ENCODE data around the gene HADH. TPM values are rescaled to one million over a fixed set of nuclear protein-coding genes. Genes with fewer than 3 reads are reported as not detected.

Gene HADH
- total and polyA plus RNA-seq, 2 donors = 25.7 to 41.2 TPM

- DNase-seq (ENCODE audit: low read depth in 6 of 9, low spot score in 9 of 9) = peak in 5 of 9 donors; percentile 15 to 63 (median 31)
- no peaks in the 10 kb centered on the region for H3K27me3 ChIP-seq (ENCODE audit: control insufficient read depth in 2 of 2, insufficient read depth in 1 of 2, low read length in 1 of 2)
- peak overlapping the region; percentile 25 to 50 for H3K27ac ChIP-seq (ENCODE audit: low read depth in 1 of 2, low read length in 1 of 2)
- H3K4me1 ChIP-seq (ENCODE audit: control insufficient read depth in 2 of 2, insufficient read depth in 2 of 2, low read length in 2 of 2) = peaks cover 19 to 46% of the 10 kb centered on the region in 2 donors
- H3K36me3 ChIP-seq (ENCODE audit: control insufficient read depth in 2 of 2, insufficient read depth in 2 of 2, low read length in 1 of 2) = peaks cover 63 to 96% of the 10 kb centered on the region in 2 donors
- H3K4me3 ChIP-seq (ENCODE audit: low read length in 2 of 2) = no peak overlapping the region
- no peaks in the 10 kb centered on the region for H3K9me3 ChIP-seq (ENCODE audit: control insufficient read depth in 2 of 2, insufficient read depth in 1 of 2, low read length in 1 of 2)
- 34% methylated on average over 5 of the region's 5 CpGs for WGBS
Observed at GRCh38 chr4:108078024-108078733, 88.5 kb downstream of the HADH start.

GRCh38 chr4:108080747-108081146 lies 91.1 kb downstream of the HADH start:
- H3K4me3 ChIP-seq (ENCODE audit: low read length in 2 of 2) = no peak overlapping the region
- WGBS = 91% methylated on average over 10 of the region's 10 CpGs
- H3K4me1 ChIP-seq (ENCODE audit: control insufficient read depth in 2 of 2, insufficient read depth in 2 of 2, low read length in 2 of 2) = peaks cover 8 to 40% of the 10 kb centered on the region in 2 donors
- H3K27ac ChIP-seq (ENCODE audit: low read depth in 1 of 2, low read length in 1 of 2) = peak overlapping the region in 1 of 2 donors; percentile 52
- DNase-seq (ENCODE audit: low read depth in 6 of 9, low spot score in 9 of 9) = no peak
- H3K9me3 ChIP-seq (ENCODE audit: control insufficient read depth in 2 of 2, insufficient read depth in 1 of 2, low read length in 1 of 2) = no peaks in the 10 kb centered on the region
- no peaks in the 10 kb centered on the region for H3K27me3 ChIP-seq (ENCODE audit: control insufficient read depth in 2 of 2, insufficient read depth in 1 of 2, low read length in 1 of 2)
- H3K36me3 ChIP-seq (ENCODE audit: control insufficient read depth in 2 of 2, insufficient read depth in 2 of 2, low read length in 1 of 2) = peaks cover 64 to 96% of the 10 kb centered on the region in 2 donors

GRCh38 chr4:108081256-108081655 lies 91.6 kb downstream of the HADH start:
- Histone ChIP-seq H3K9me3 (ENCODE audit: control insufficient read depth in 2 of 2, insufficient read depth in 1 of 2, low read length in 1 of 2) (no peaks in the 10 kb centered on the region), H3K27ac (ENCODE audit: low read depth in 1 of 2, low read length in 1 of 2) (peak overlapping the region in 1 of 2 donors; percentile 60), H3K4me1 (ENCODE audit: control insufficient read depth in 2 of 2, insufficient read depth in 2 of 2, low read length in 2 of 2) (peaks cover 8 to 39% of the 10 kb centered on the region in 2 donors), H3K36me3 (ENCODE audit: control insufficient read depth in 2 of 2, insufficient read depth in 2 of 2, low read length in 1 of 2) (peaks cover 59 to 96% of the 10 kb centered on the region in 2 donors), H3K27me3 (ENCODE audit: control insufficient read depth in 2 of 2, insufficient read depth in 1 of 2, low read length in 1 of 2) (no peaks in the 10 kb centered on the region), H3K4me3 (ENCODE audit: low read length in 2 of 2) (no peak overlapping the region)
- 96% methylated on average over 16 of the region's 16 CpGs for WGBS
- DNase-seq (ENCODE audit: low read depth in 6 of 9, low spot score in 9 of 9) = no peak

Other genes starting within 250 kb of the HADH start
- gene SGMS2, start 165.0 kb upstream of the HADH start, total RNA-seq = 1.0 TPM
- 1.2 TPM for gene SGMS2, start 165.0 kb upstream of the HADH start, polyA plus RNA-seq
- gene CYP2U1, start 58.3 kb upstream of the HADH start, total RNA-seq = 60.2 TPM
- gene CYP2U1, start 58.3 kb upstream of the HADH start, polyA plus RNA-seq = 25.3 TPM
- gene LEF1, start 179.0 kb downstream of the HADH start, total RNA-seq = 655 TPM
- gene LEF1, start 179.0 kb downstream of the HADH start, polyA plus RNA-seq = 536 TPM

Measured in thymus (tissue), 11 donors.